ENCODE measurements around the gene PANX2.

DNA sequence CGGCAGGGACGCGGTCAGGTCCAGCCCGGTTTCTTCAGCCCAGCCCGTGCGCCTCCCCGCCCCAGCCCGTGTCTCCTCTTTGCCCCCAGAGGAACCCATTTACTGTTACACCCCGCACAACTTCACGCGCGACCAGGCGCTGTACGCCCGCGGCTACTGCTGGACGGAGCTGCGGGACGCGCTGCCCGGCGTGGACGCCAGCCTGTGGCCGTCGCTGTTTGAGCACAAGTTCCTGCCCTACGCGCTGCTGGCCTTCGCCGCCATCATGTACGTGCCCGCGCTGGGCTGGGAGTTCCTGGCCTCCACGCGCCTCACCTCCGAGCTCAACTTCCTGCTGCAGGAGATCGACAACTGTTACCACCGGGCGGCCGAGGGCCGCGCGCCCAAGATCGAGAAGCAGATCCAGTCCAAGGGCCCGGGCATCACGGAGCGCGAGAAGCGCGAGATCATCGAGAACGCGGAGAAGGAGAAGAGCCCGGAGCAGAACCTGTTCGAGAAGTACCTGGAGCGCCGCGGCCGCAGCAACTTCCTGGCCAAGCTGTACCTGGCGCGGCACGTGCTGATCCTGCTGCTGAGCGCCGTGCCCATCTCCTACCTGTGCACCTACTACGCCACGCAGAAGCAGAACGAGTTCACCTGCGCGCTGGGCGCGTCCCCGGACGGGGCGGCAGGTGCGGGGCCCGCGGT is 6.5 kb downstream of the PANX2 start:
- TF ChIP-seq, protein P1, sequence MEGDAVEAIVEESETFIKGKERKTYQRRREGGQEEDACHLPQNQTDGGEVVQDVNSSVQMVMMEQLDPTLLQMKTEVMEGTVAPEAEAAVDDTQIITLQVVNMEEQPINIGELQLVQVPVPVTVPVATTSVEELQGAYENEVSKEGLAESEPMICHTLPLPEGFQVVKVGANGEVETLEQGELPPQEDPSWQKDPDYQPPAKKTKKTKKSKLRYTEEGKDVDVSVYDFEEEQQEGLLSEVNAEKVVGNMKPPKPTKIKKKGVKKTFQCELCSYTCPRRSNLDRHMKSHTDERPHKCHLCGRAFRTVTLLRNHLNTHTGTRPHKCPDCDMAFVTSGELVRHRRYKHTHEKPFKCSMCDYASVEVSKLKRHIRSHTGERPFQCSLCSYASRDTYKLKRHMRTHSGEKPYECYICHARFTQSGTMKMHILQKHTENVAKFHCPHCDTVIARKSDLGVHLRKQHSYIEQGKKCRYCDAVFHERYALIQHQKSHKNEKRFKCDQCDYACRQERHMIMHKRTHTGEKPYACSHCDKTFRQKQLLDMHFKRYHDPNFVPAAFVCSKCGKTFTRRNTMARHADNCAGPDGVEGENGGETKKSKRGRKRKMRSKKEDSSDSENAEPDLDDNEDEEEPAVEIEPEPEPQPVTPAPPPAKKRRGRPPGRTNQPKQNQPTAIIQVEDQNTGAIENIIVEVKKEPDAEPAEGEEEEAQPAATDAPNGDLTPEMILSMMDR (conservative IDR thresholded peaks at IDR 0.05; ENCODE audit: low read length): no peak
- TF ChIP-seq EZH2phosphoT487 (IDR thresholded peaks at IDR 0.05; ENCODE audit: borderline replicate concordance, low read depth, low read length): no peak

Data from OCI-LY7 (cell line).